Uterus (tissue), 4 donors: Measurements from ENCODE around the gene IFT52. TPM values are rescaled to one million over a fixed set of nuclear protein-coding genes. Genes with fewer than 3 reads are reported as not detected.

ENCODE experiments used
- DNase-seq, 2 donors: peaks; one replicate each; pipeline ENCODE4 v3.0.0-alpha.2; 2019 to 2020
- H3K27ac ChIP-seq, 2 donors: fragments of 200-600 bp; sonication (generic); 1 replicate in 1 of 2; 2 replicates in 1 of 2; pipeline ENCODE4 v1.5.1; 2016 to 2018
- H3K27me3 ChIP-seq, 2 donors: fragments of 200-600 bp; sonication (generic); one replicate each; pipeline ENCODE4 v1.5.1; 2018 to 2019; ENCODE audit warnings: control low read depth in 1 of 2
- H3K36me3 ChIP-seq, 2 donors: fragments of 200-600 bp; sonication (generic); one replicate each; pipeline ENCODE4 v1.5.1; 2019; ENCODE audit warnings: control low read depth in 1 of 2
- H3K4me1 ChIP-seq, 2 donors: fragments of 200-600 bp; sonication (generic); one replicate each; pipeline ENCODE4 v1.5.1; 2018 to 2019; ENCODE audit warnings: control low read depth in 1 of 2
- H3K4me3 ChIP-seq, 2 donors: fragments of 200-600 bp; sonication (generic); 1 replicate in 1 of 2; 2 replicates in 1 of 2; pipeline ENCODE4 v1.5.1; 2018 to 2019; ENCODE audit warnings: mild to moderate bottlenecking in 1 of 2
- H3K9me3 ChIP-seq, 2 donors: fragments of 200-600 bp; sonication (generic); one replicate each; pipeline ENCODE4 v1.5.1; 2019; ENCODE audit warnings: control low read depth in 1 of 2
- CTCF ChIP-seq, 4 experiments: fragments of 200-600 bp in 2 of 4; fragments of 450-650 bp in 2 of 4; sonication (generic) in 2 of 4; IDR thresholded peaks; one replicate each; pipeline ENCODE4 v1.5.1; 2016 to 2019; ENCODE audit warnings: antibody characterized with exemption in 4 of 4, mild to moderate bottlenecking in 2 of 4, moderate library complexity in 1 of 4
- POLR2A ChIP-seq, 2 donors: fragments of 450-650 bp; IDR thresholded peaks; one replicate each; pipeline ENCODE4 v1.6.1; 2016; ENCODE audit warnings: antibody characterized with exemption in 2 of 2, mild to moderate bottlenecking in 1 of 2, moderate library complexity in 1 of 2
- intact Hi-C: fragments of 100-400 bp; cut with DNase I; formaldehyde crosslinking; loops from one replicate; pipeline ENCODE4 v1.15.1; 2023; ENCODE audit warnings: low total_unique reads
- total RNA-seq, 4 donors: library from RNA; depleted of rRNA in 3 of 4; stranded (reverse); fragments of >200 nt in 3 of 4; gene quantifications; one replicate each; pipeline versions ENCODE4 v1.1.0 to v1.2.4, GENCODE V29; 2014 to 2023
- donor health status: DM: yes; HTN: yes; CAD: no.

Gene IFT52
- total RNA-seq, 4 donors from 2014 or later, result 39.1 to 64.0 (median 43.0) TPM

DNA sequence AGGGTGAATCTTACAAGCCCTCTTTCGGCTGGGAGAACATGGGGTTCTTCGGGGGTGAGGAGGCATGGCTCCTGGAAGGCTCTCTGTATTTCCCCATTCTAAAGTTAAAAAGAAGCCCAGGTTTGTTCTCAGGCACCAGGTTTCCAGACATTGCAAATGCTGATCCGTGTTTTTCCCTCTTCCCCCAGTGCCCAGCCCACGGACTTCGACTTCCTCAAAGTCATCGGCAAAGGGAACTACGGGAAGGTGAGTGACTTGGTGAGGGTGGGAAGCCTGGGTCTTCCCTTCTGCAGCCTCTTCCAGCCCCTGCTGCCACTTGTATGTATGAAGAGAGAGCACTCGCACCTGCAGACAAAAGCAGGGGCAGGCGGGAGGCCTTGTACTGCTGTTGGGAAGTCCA lies 23.3 kb upstream of the IFT52 start:
- Histone ChIP-seq H3K9me3 (no peaks in the 10 kb centered on the region), H3K27ac (no peak overlapping the region), H3K27me3 (no peaks in the 10 kb centered on the region), H3K4me3 (no peak overlapping the region), H3K36me3 (no peaks in the 10 kb centered on the region), H3K4me1 (no peaks in the 10 kb centered on the region)
- intact Hi-C loops, result no loop called here
- DNase-seq, result no peak
- no peak for TF ChIP-seq CTCF (IDR thresholded peaks at IDR 0.05)
- no peak for TF ChIP-seq POLR2A (IDR thresholded peaks at IDR 0.05)

DNA sequence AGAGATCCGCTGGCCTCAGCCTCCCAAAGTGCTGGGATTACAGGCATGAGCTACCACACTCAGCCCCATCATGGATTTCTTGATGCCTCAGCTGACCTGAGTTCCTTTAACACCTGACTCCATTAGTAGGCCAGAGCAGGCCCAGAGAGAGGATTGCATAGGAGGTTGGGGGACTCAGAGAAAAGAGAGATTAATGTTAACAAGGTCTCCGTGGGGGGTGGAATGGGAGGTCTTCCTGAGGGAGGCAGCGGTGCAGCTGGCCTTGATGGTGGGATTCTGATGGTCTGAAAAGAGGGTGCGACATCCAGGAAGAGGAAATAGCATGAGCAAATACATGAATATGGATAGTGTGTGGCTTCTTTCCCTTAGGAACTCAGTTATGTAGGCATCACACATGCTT lies 22.0 kb upstream of the IFT52 start:
- DNase-seq, result no peak
- TF ChIP-seq CTCF (IDR thresholded peaks at IDR 0.05), result no peak
- no peak for TF ChIP-seq POLR2A (IDR thresholded peaks at IDR 0.05)
- Histone ChIP-seq H3K36me3 (no peaks in the 10 kb centered on the region), H3K27ac (no peak overlapping the region), H3K4me1 (no peaks in the 10 kb centered on the region), H3K9me3 (no peaks in the 10 kb centered on the region), H3K27me3 (no peaks in the 10 kb centered on the region), H3K4me3 (no peak overlapping the region)
- intact Hi-C loops, result no loop called here

- Histone ChIP-seq H3K4me3 (no peak overlapping the region), H3K9me3 (no peaks in the 10 kb centered on the region), H3K27me3 (no peaks in the 10 kb centered on the region), H3K36me3 (no peaks in the 10 kb centered on the region), H3K4me1 (no peaks in the 10 kb centered on the region), H3K27ac (no peak overlapping the region)
- DNase-seq, result no peak
- TF ChIP-seq CTCF (IDR thresholded peaks at IDR 0.05), result no peak
- no peak for TF ChIP-seq POLR2A (IDR thresholded peaks at IDR 0.05)
- intact Hi-C loops, result no loop called here
Measured at GRCh38 chr20:43569282-43569681, 21.5 kb upstream of the IFT52 start.

- no peak for TF ChIP-seq POLR2A (IDR thresholded peaks at IDR 0.05)
- no peak for TF ChIP-seq CTCF (IDR thresholded peaks at IDR 0.05)
- no peak overlapping the region for H3K4me3 ChIP-seq
- H3K27ac ChIP-seq, result no peak overlapping the region
- DNase-seq, result no peak
- no peaks in the 10 kb centered on the region for H3K9me3 ChIP-seq
- no peaks in the 10 kb centered on the region for H3K27me3 ChIP-seq
- no peaks in the 10 kb centered on the region for H3K36me3 ChIP-seq
- intact Hi-C loops, result no loop called here
- H3K4me1 ChIP-seq, result no peaks in the 10 kb centered on the region
Measured at GRCh38 chr20:43570496-43570895, 20.2 kb upstream of the IFT52 start.

DNA sequence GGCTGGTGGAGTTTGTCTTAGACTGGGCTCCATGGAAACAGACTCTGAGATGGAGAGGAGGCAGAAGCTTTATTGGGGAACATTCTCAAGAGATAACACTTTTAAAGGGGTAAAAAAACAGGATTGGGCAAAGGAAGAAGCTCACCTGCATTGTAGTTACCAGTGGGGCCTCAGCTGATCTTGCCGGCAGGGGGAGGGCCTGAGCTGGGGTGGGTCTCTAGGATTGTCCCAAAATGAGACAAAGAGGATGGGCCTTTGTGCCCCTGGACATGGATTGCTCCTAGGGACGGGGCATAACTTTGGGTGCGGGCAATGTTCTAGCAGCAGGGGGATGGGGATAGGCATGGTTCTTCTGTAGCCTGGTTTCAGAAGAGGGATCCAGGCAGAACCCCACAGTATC lies 19.4 kb upstream of the IFT52 start:
- intact Hi-C loops, result no loop called here
- H3K4me3 ChIP-seq, result no peak overlapping the region
- H3K4me1 ChIP-seq, result no peaks in the 10 kb centered on the region
- no peak overlapping the region for H3K27ac ChIP-seq
- no peaks in the 10 kb centered on the region for H3K27me3 ChIP-seq
- no peak for TF ChIP-seq CTCF (IDR thresholded peaks at IDR 0.05)
- TF ChIP-seq POLR2A (IDR thresholded peaks at IDR 0.05), result no peak
- no peaks in the 10 kb centered on the region for H3K36me3 ChIP-seq
- no peaks in the 10 kb centered on the region for H3K9me3 ChIP-seq
- no peak for DNase-seq
